ENCODE measurements around the gene SLC8B1.
A peak's percentile ranks its signal among the peaks of the same experiment; 100 is the strongest.

The SLC8B1 gene

GRCh38 chr12:113316155-113316554 lies 18.8 kb downstream of the SLC8B1 start:
- TF ChIP-seq CTCF (conservative IDR thresholded peaks at IDR 0.05; ENCODE audit: control insufficient read depth, insufficient read depth, low read depth, low read length): no peak
- no peak overlapping the region for H3K4me3 ChIP-seq (ENCODE audit: control insufficient read depth, low read depth, low read length)
- DNase-seq (ENCODE audit: low read depth): no peak

GRCh38 chr12:113315358-113315757 lies 19.6 kb downstream of the SLC8B1 start:
- no peak for TF ChIP-seq CTCF (conservative IDR thresholded peaks at IDR 0.05; ENCODE audit: control insufficient read depth, insufficient read depth, low read depth, low read length)
- no peak overlapping the region for H3K4me3 ChIP-seq (ENCODE audit: control insufficient read depth, low read depth, low read length)
- DNase-seq (ENCODE audit: low read depth): no peak

GRCh38 chr12:113314121-113314529 lies 20.8 kb downstream of the SLC8B1 start:
- peak; percentile 38 for DNase-seq (ENCODE audit: low read depth)
- no peak for TF ChIP-seq CTCF (conservative IDR thresholded peaks at IDR 0.05; ENCODE audit: control insufficient read depth, insufficient read depth, low read depth, low read length)

GRCh38 chr12:113310489-113310888 lies 24.4 kb downstream of the SLC8B1 start:
- H3K4me3 ChIP-seq (ENCODE audit: control insufficient read depth, low read depth, low read length): no peak overlapping the region
- peak; percentile 28 for DNase-seq (ENCODE audit: low read depth)
- peak; percentile 12 for TF ChIP-seq CTCF (conservative IDR thresholded peaks at IDR 0.05; ENCODE audit: control insufficient read depth, insufficient read depth, low read depth, low read length)

More at GRCh38 chr12:113314121-113314529, 20.8 kb downstream of the SLC8B1 start:
- no peak overlapping the region for H3K4me3 ChIP-seq (ENCODE audit: control insufficient read depth, low read depth, low read length)

GRCh38 chr12:113306382-113306781 lies 28.5 kb downstream of the SLC8B1 start:
- peak; percentile 22 for DNase-seq (ENCODE audit: low read depth)
- TF ChIP-seq CTCF (conservative IDR thresholded peaks at IDR 0.05; ENCODE audit: control insufficient read depth, insufficient read depth, low read depth, low read length): no peak
- no peak overlapping the region for H3K4me3 ChIP-seq (ENCODE audit: control insufficient read depth, low read depth, low read length)

- TF ChIP-seq CTCF (conservative IDR thresholded peaks at IDR 0.05; ENCODE audit: control insufficient read depth, insufficient read depth, low read depth, low read length): no peak
- no peak overlapping the region for H3K4me3 ChIP-seq (ENCODE audit: control insufficient read depth, low read depth, low read length)
- no peak for DNase-seq (ENCODE audit: low read depth)
Observed at GRCh38 chr12:113305281-113305856, 29.5 kb downstream of the SLC8B1 start.
